ENCODE measurements around the gene CPM. TPM values are rescaled to one million over a fixed set of nuclear protein-coding genes. Genes with fewer than 3 reads are reported as not detected.
"Not testable (repeated sequence)": the region's sequence is repeated elsewhere in the genome, so short reads cannot be mapped to it uniquely, and the experiment has no call there.

The CPM gene
- total and polyA plus RNA-seq, 12 donors = 2.1 to 17.8 (median 5.4) TPM

DNA sequence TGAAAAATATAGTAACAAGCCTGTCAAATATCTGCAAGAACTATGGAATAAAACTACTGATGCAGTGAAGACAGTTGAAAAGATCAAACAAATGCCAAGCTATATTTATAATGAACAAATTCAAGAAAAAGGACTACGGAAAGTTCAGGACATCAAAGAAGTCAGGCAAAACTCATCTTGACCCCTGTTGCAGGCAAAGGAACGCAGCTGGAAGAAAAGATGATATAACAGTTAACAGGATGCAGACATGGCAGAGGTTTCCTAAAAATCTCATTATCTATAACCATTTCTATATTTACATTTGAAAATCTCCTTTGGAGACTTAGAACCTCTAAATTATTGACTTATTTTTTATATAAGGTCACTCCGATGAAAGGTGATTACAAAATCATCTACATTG, 90.8 kb downstream of the CPM start:
- Histone ChIP-seq H3K4me1 (no peaks in the 10 kb centered on the region), H3K27me3 (no peaks in the 10 kb centered on the region), H3K27ac (no peak overlapping the region), H3K36me3 (peaks cover 0 to 92% (median 40%) of the 10 kb centered on the region in 9 donors), H3K9me3 (no peaks in the 10 kb centered on the region), H3K4me3 (no peak overlapping the region)
- WGBS, 2 donors = 96% methylated on average over 3 of the region's 3 CpGs
- intact Hi-C loops (cut with DNase I) = no loop called here
- DNase-seq = no peak
- TF ChIP-seq, protein P1, sequence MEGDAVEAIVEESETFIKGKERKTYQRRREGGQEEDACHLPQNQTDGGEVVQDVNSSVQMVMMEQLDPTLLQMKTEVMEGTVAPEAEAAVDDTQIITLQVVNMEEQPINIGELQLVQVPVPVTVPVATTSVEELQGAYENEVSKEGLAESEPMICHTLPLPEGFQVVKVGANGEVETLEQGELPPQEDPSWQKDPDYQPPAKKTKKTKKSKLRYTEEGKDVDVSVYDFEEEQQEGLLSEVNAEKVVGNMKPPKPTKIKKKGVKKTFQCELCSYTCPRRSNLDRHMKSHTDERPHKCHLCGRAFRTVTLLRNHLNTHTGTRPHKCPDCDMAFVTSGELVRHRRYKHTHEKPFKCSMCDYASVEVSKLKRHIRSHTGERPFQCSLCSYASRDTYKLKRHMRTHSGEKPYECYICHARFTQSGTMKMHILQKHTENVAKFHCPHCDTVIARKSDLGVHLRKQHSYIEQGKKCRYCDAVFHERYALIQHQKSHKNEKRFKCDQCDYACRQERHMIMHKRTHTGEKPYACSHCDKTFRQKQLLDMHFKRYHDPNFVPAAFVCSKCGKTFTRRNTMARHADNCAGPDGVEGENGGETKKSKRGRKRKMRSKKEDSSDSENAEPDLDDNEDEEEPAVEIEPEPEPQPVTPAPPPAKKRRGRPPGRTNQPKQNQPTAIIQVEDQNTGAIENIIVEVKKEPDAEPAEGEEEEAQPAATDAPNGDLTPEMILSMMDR (IDR thresholded peaks at IDR 0.05) = no peak
- no peak for ATAC-seq

DNA sequence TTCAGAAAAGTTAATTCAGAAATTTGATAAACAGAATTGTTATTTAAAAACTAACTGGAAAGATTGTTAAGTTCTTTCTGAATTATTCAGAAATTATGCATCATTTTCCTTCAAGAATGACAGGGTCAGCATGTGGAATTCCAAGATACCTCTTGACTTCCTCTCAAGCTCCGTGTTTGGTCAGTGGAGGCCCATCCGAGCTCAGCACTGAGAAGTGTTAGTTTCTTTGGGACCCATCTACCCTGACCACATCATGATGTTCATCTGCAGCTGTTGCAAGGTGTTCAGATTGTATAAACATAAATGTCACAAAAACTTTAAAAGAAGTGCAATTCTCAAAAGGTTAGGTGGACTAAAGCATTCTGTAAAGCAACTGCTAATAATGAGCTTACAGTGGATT, 91.3 kb downstream of the CPM start:
- 87 to 89% methylated on average over 2 of the region's 2 CpGs for WGBS, 2 donors
- no peaks in the 10 kb centered on the region for H3K9me3 ChIP-seq
- H3K27ac ChIP-seq = no peak overlapping the region
- H3K4me1 ChIP-seq = no peaks in the 10 kb centered on the region
- intact Hi-C loops (cut with DNase I) = no loop called here
- TF ChIP-seq, protein P1 (IDR thresholded peaks at IDR 0.05) = no peak
- no peaks in the 10 kb centered on the region for H3K27me3 ChIP-seq
- DNase-seq (no peak), ATAC-seq (no peak)
- peaks cover 0 to 96% (median 43%) of the 10 kb centered on the region in 9 donors for H3K36me3 ChIP-seq
- H3K4me3 ChIP-seq = no peak overlapping the region

DNA sequence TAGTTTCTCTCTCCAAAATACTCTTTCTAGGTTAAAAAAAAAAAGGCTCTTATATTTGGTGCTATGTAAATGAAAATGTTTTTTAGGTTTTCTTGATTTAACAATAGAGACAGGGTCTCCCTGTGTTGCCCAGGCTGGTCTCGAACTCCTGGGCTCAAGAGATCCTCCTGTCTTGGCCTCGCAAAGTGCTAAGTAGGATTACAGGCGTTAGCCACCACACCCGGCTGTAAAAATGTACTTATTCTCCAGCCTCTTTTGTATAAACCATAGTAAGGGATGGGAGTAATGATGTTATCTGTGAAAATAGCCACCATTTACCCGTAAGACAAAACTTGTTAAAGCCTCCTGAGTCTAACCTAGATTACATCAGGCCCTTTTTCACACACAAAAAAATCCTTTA, 91.8 kb downstream of the CPM start:
- intact Hi-C loops (cut with DNase I); ATAC-seq; H3K4me1 ChIP-seq; H3K4me3 ChIP-seq; H3K9me3 ChIP-seq; DNase-seq; H3K27me3 ChIP-seq; H3K27ac ChIP-seq: not testable (repeated sequence)
- H3K36me3 ChIP-seq = peaks cover 0 to 99% (median 47%) of the 10 kb centered on the region in 9 donors
- 95 to 99% methylated on average over 5 of the region's 5 CpGs for WGBS, 2 donors

DNA sequence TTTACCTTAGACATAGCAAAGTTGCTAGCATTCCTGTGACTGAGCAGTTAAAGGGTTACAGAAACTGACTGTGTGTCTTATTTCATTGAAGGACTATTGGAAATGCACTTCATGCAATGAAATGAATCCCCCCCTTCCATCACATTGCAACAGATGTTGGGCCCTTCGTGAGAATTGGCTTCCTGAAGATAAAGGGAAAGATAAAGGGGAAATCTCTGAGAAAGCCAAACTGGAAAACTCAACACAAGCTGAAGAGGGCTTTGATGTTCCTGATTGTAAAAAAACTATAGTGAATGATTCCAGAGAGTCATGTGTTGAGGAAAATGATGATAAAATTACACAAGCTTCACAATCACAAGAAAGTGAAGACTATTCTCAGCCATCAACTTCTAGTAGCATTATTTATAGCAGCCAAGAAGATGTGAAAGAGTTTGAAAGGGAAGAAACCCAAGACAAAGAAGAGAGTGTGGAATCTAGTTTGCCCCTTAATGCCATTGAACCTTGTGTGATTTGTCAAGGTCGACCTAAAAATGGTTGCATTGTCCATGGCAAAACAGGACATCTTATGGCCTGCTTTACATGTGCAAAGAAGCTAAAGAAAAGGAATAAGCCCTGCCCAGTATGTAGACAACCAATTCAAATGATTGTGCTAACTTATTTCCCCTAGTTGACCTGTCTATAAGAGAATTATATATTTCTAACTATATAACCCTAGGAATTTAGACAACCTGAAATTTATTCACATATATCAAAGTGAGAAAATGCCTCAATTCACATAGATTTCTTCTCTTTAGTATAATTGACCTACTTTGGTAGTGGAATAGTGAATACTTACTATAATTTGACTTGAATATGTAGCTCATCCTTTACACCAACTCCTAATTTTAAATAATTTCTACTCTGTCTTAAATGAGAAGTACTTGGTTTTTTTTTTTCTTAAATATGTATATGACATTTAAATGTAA, 93.5 kb downstream of the CPM start:
- ATAC-seq (no peak), DNase-seq (no peak)
- Histone ChIP-seq H3K36me3 (peaks cover 0 to 100% (median 58%) of the 10 kb centered on the region in 9 donors), H3K4me1 (peaks cover 0 to 11% (median 0%) of the 10 kb centered on the region in 9 donors), H3K4me3 (no peak overlapping the region), H3K9me3 (no peaks in the 10 kb centered on the region), H3K27ac (no peak overlapping the region), H3K27me3 (no peaks in the 10 kb centered on the region)
- intact Hi-C loops (cut with DNase I) = loop anchor here in 1 of 10 donors (10.0 kb wide), 1 partner anchor 415 kb away; no protein-coding TSS in a partner anchor
- 47 to 48% methylated on average over 2 of the region's 2 CpGs for WGBS, 2 donors
- TF ChIP-seq, protein P1 (IDR thresholded peaks at IDR 0.05) = no peak

Data from heart right ventricle (tissue), 16 donors.